Measurements from ENCODE around the gene POU3F2. TPM values are rescaled to one million over a fixed set of nuclear protein-coding genes. Genes with fewer than 3 reads are reported as not detected.

The POU3F2 gene
- total and polyA plus RNA-seq, 2 experiments from 2014 or later: 0.13 TPM; not detected in 1

- Histone ChIP-seq H3K4me2 (no peak overlapping the region), H3K4me1 (ENCODE audit: insufficient read depth) (no peaks in the 10 kb centered on the region), H3K4me3 (no peak overlapping the region), H3K27me3 (no peaks in the 10 kb centered on the region), H3K9me2 (replicated peaks; ENCODE audit: insufficient read depth) (no peaks in the 10 kb centered on the region), H3K27ac (no peak overlapping the region), H3K79me2 (no peaks in the 10 kb centered on the region), H3K36me3 (replicated peaks; ENCODE audit: insufficient read depth, low read depth) (no peaks in the 10 kb centered on the region), H2AFZ (no peak overlapping the region), H4K20me1 (ENCODE audit: insufficient read depth, poor library complexity, severe bottlenecking) (no peaks in the 10 kb centered on the region), H3K9me3 (ENCODE audit: low read depth) (no peaks in the 10 kb centered on the region)
- WGBS (ENCODE audit: low lambda C conversion rate, missing lambda C conversion rate): 63% methylated on average over 1 of the region's 1 CpG
- no peak for TF ChIP-seq CTCF (IDR thresholded peaks at IDR 0.05; ENCODE audit: poor library complexity)
- no peak for TF ChIP-seq EZH2phosphoT487 (IDR thresholded peaks at IDR 0.05; ENCODE audit: low read depth, severe bottlenecking, unreplicated experiment)
- no peak for TF ChIP-seq EZH2 (IDR thresholded peaks at IDR 0.05; ENCODE audit: borderline replicate concordance)
- no peak for DNase-seq (ENCODE audit: low spot score)
Measured at GRCh38 chr6:98877250-98877649, 42.9 kb downstream of the POU3F2 start.

GRCh38 chr6:98880486-98880885 is 46.1 kb downstream of the POU3F2 start:
- no peaks in the 10 kb centered on the region for H3K9me2 ChIP-seq (replicated peaks; ENCODE audit: insufficient read depth)
- DNase-seq (ENCODE audit: low spot score): no peak

GRCh38 chr6:98885330-98885729 is 51.0 kb downstream of the POU3F2 start:
- no peak for TF ChIP-seq EZH2 (IDR thresholded peaks at IDR 0.05; ENCODE audit: borderline replicate concordance)
- no peak for TF ChIP-seq CTCF (IDR thresholded peaks at IDR 0.05; ENCODE audit: poor library complexity)
- TF ChIP-seq EZH2phosphoT487 (IDR thresholded peaks at IDR 0.05; ENCODE audit: low read depth, severe bottlenecking, unreplicated experiment): no peak
- no peaks in the 10 kb centered on the region for H3K4me1 ChIP-seq (ENCODE audit: insufficient read depth)

More at GRCh38 chr6:98880486-98880885, 46.1 kb downstream of the POU3F2 start:
- H3K4me2 ChIP-seq: no peak overlapping the region
- H3K9me3 ChIP-seq (ENCODE audit: low read depth): no peaks in the 10 kb centered on the region
- no peak overlapping the region for H3K27ac ChIP-seq
- H3K27me3 ChIP-seq: no peaks in the 10 kb centered on the region
- no peaks in the 10 kb centered on the region for H3K4me1 ChIP-seq (ENCODE audit: insufficient read depth)
- H2AFZ ChIP-seq: no peak overlapping the region
- H4K20me1 ChIP-seq (ENCODE audit: insufficient read depth, poor library complexity, severe bottlenecking): no peaks in the 10 kb centered on the region
- no peaks in the 10 kb centered on the region for H3K36me3 ChIP-seq (replicated peaks; ENCODE audit: insufficient read depth, low read depth)
- no peaks in the 10 kb centered on the region for H3K79me2 ChIP-seq
- H3K4me3 ChIP-seq: no peak overlapping the region
- no peak for TF ChIP-seq EZH2phosphoT487 (IDR thresholded peaks at IDR 0.05; ENCODE audit: low read depth, severe bottlenecking, unreplicated experiment)
- TF ChIP-seq CTCF (IDR thresholded peaks at IDR 0.05; ENCODE audit: poor library complexity): no peak
- no peak for TF ChIP-seq EZH2 (IDR thresholded peaks at IDR 0.05; ENCODE audit: borderline replicate concordance)

GRCh38 chr6:98887650-98888049 is 53.3 kb downstream of the POU3F2 start:
- Histone ChIP-seq H3K79me2 (no peaks in the 10 kb centered on the region), H3K27me3 (no peaks in the 10 kb centered on the region), H2AFZ (no peak overlapping the region), H3K4me1 (ENCODE audit: insufficient read depth) (no peaks in the 10 kb centered on the region), H4K20me1 (ENCODE audit: insufficient read depth, poor library complexity, severe bottlenecking) (no peaks in the 10 kb centered on the region), H3K4me3 (no peak overlapping the region), H3K9me3 (ENCODE audit: low read depth) (no peaks in the 10 kb centered on the region), H3K36me3 (replicated peaks; ENCODE audit: insufficient read depth, low read depth) (no peaks in the 10 kb centered on the region), H3K27ac (no peak overlapping the region), H3K9me2 (replicated peaks; ENCODE audit: insufficient read depth) (no peaks in the 10 kb centered on the region), H3K4me2 (no peak overlapping the region)
- DNase-seq (ENCODE audit: low spot score): no peak
- 88% methylated on average over 3 of the region's 3 CpGs for WGBS (ENCODE audit: low lambda C conversion rate, missing lambda C conversion rate)
- no peak for TF ChIP-seq EZH2 (IDR thresholded peaks at IDR 0.05; ENCODE audit: borderline replicate concordance)
- TF ChIP-seq EZH2phosphoT487 (IDR thresholded peaks at IDR 0.05; ENCODE audit: low read depth, severe bottlenecking, unreplicated experiment): no peak
- TF ChIP-seq CTCF (IDR thresholded peaks at IDR 0.05; ENCODE audit: poor library complexity): no peak

More at GRCh38 chr6:98885330-98885729, 51.0 kb downstream of the POU3F2 start:
- H3K27ac ChIP-seq: no peak overlapping the region
- no peaks in the 10 kb centered on the region for H3K36me3 ChIP-seq (replicated peaks; ENCODE audit: insufficient read depth, low read depth)
- H3K79me2 ChIP-seq: no peaks in the 10 kb centered on the region
- H3K4me2 ChIP-seq: no peak overlapping the region
- no peaks in the 10 kb centered on the region for H3K9me3 ChIP-seq (ENCODE audit: low read depth)
- no peaks in the 10 kb centered on the region for H3K27me3 ChIP-seq
- no peak overlapping the region for H3K4me3 ChIP-seq
- no peak for DNase-seq (ENCODE audit: low spot score)
- WGBS (ENCODE audit: low lambda C conversion rate, missing lambda C conversion rate): 83% methylated on average over 3 of the region's 3 CpGs
- H4K20me1 ChIP-seq (ENCODE audit: insufficient read depth, poor library complexity, severe bottlenecking): no peaks in the 10 kb centered on the region
- no peaks in the 10 kb centered on the region for H3K9me2 ChIP-seq (replicated peaks; ENCODE audit: insufficient read depth)
- H2AFZ ChIP-seq: no peak overlapping the region

Measured in hepatocyte (in vitro differentiated cells).